Endothelial cell of umbilical vein (primary cell): Measurements from ENCODE around the gene INHBC. TPM values are rescaled to one million over a fixed set of nuclear protein-coding genes. Genes with fewer than 3 reads are reported as not detected.

Experiments used
- BruUV-seq: library from RNA; stranded (reverse); fragments of 400-500 nt; replicated peaks from 2 replicates; lab custom pipeline; 2021; lab: Mats Ljungman, UMichigan
- CTCF ChIA-PET: fragments of 300-600, 350-600 bp; sonication (Branson Sonifier 250); formaldehyde crosslinking; loops from one replicate; lab custom pipeline; 2021; ENCODE audit warnings: antibody characterized with exemption, inconsistent platforms; lab: Charles Lee
- POLR2A ChIA-PET: fragments of 300-600, 350-600 bp; sonication (Branson Sonifier 250); formaldehyde crosslinking; loops from one replicate; lab custom pipeline; 2021; ENCODE audit warnings: antibody characterized with exemption, inconsistent platforms; lab: Charles Lee
- DNase-seq: peaks from one replicate; pipeline ENCODE4 v3.0.0-alpha.2; 2011; ENCODE audit warnings: low read depth, low spot score
- FAIRE-seq: peaks from 2 replicates; lab custom pipeline; 2011; peaks lifted over from hg19 to GRCh38; lab: Jason Lieb, UNC
- H2AFZ ChIP-seq: 2 replicates; pipeline ENCODE4 v1.6.0; 2012; ENCODE audit warnings: low read depth, low read length, control low read depth, inconsistent platforms
- H3K27ac ChIP-seq: 2 replicates; pipeline ENCODE4 v1.5.1; 2011; ENCODE audit warnings: low read depth, mild to moderate bottlenecking, control low read depth, low read length, moderate library complexity; ENCODE audit not compliant: insufficient read depth
- H3K27me3 ChIP-seq, 2 experiments: 2 replicates each; pipeline versions ENCODE4 v1.6.0 to v1.6.1; 2011; ENCODE audit warnings: low read length in 2 of 2, mixed read lengths in 1 of 2; ENCODE audit not compliant: control insufficient read depth in 2 of 2, insufficient read depth in 2 of 2
- H3K36me3 ChIP-seq, 2 experiments: 2 replicates in 1 of 2; 3 replicates in 1 of 2; pipeline ENCODE4 v1.5.1; 2011; ENCODE audit warnings: low read length in 2 of 2, mild to moderate bottlenecking in 1 of 2, moderate library complexity in 1 of 2; ENCODE audit not compliant: control insufficient read depth in 2 of 2, insufficient read depth in 2 of 2; ENCODE audit errors: extremely low read depth in 1 of 2
- H3K4me1 ChIP-seq: 3 replicates; pipeline ENCODE4 v1.5.1; 2011; ENCODE audit warnings: mild to moderate bottlenecking, low read length; ENCODE audit not compliant: control insufficient read depth, insufficient read depth; ENCODE audit errors: extremely low read depth
- H3K4me2 ChIP-seq: 2 replicates; pipeline ENCODE4 v1.6.1; 2011; ENCODE audit warnings: low read length, control low read depth, mixed read lengths; ENCODE audit not compliant: insufficient read depth
- H3K4me3 ChIP-seq, 3 experiments: fragments of 200-600 bp in 1 of 3; sonication (generic), shearing (Covaris generic) in 1 of 3; replicated peaks in 1 of 3; 2 replicates each; pipeline ENCODE4 v1.5.1; 2011 to 2016; ENCODE audit warnings: control low read depth in 3 of 3, low read length in 3 of 3, mild to moderate bottlenecking in 2 of 3, inconsistent platforms in 1 of 3, low read depth in 1 of 3, moderate library complexity in 1 of 3; ENCODE audit not compliant: insufficient read depth in 1 of 3
- H3K79me2 ChIP-seq: 2 replicates; pipeline ENCODE4 v1.6.0; 2012; ENCODE audit warnings: low read length, inconsistent platforms; ENCODE audit not compliant: control insufficient read depth, insufficient read depth
- H3K9ac ChIP-seq: replicated peaks from 2 replicates; pipeline ENCODE3; 2011; ENCODE audit warnings: low read length, control low read depth; ENCODE audit not compliant: insufficient read depth; ENCODE audit errors: extremely low read depth
- H3K9me1 ChIP-seq: replicated peaks from 3 replicates; pipeline ENCODE4 v1.6.0; 2011; ENCODE audit warnings: mild to moderate bottlenecking, low read length; ENCODE audit not compliant: control insufficient read depth, insufficient read depth; ENCODE audit errors: extremely low read depth
- H3K9me3 ChIP-seq: replicated peaks from 2 replicates; pipeline ENCODE4 v1.5.1; 2012; ENCODE audit warnings: low read length, inconsistent platforms; ENCODE audit not compliant: control insufficient read depth, insufficient read depth
- H4K20me1 ChIP-seq: replicated peaks from 2 replicates; pipeline ENCODE3; 2011; ENCODE audit warnings: mild to moderate bottlenecking, low read length; ENCODE audit not compliant: control insufficient read depth, insufficient read depth; ENCODE audit errors: extremely low read depth
- CTCF ChIP-seq, 2 donors: IDR thresholded peaks; 1 replicate in 1 of 2; 2 replicates in 1 of 2; pipeline ENCODE4 v1.5.1; 2011; ENCODE audit warnings: low read length in 2 of 2, mild to moderate bottlenecking in 2 of 2, moderate library complexity in 2 of 2, control low read depth in 1 of 2, inconsistent platforms in 1 of 2, low read depth in 1 of 2; ENCODE audit not compliant: insufficient read depth in 1 of 2; ENCODE audit errors: extremely low read depth in 1 of 2
- EZH2 ChIP-seq: IDR thresholded peaks from 2 replicates; pipeline ENCODE4 v1.6.1; 2012; ENCODE audit warnings: borderline replicate concordance, low read depth, mild to moderate bottlenecking, moderate library complexity, low read length, inconsistent platforms; ENCODE audit not compliant: severe bottlenecking
- FOS ChIP-seq: IDR thresholded peaks from 2 replicates; pipeline ENCODE4 v1.6.1; 2011; ENCODE audit warnings: mild to moderate bottlenecking, low read length, moderate library complexity, borderline replicate concordance; ENCODE audit not compliant: insufficient read depth
- GATA2 ChIP-seq: IDR thresholded peaks from 2 replicates; pipeline ENCODE4 v1.7.0; 2011; ENCODE audit warnings: low read depth, mild to moderate bottlenecking, moderate library complexity, mixed read lengths, low read length; ENCODE audit not compliant: insufficient read length, insufficient read depth
- JUN ChIP-seq: IDR thresholded peaks from 2 replicates; pipeline ENCODE4 v1.6.1; 2011; ENCODE audit warnings: borderline replicate concordance, low read depth; ENCODE audit not compliant: insufficient read length, insufficient read depth
- MAX ChIP-seq: IDR thresholded peaks from 2 replicates; pipeline ENCODE4 v1.6.1; 2011; ENCODE audit not compliant: insufficient read depth, insufficient read length
- MYC ChIP-seq: IDR thresholded peaks from one replicate; pipeline ENCODE4 v1.6.1; 2011; ENCODE audit warnings: mild to moderate bottlenecking, low read depth, low read length
- POLR2A ChIP-seq: IDR thresholded peaks from 2 replicates; pipeline ENCODE4 v1.6.1; 2012; ENCODE audit warnings: low read depth, mild to moderate bottlenecking, control low read depth, low read length
- POLR2AphosphoS5 ChIP-seq: IDR thresholded peaks from 2 replicates; pipeline ENCODE4 v1.6.1; 2012; ENCODE audit warnings: low read depth, mild to moderate bottlenecking, control low read depth, low read length, moderate library complexity; ENCODE audit not compliant: insufficient read depth
- dilution Hi-C: fragments of 300-500 bp; cut with MboI; formaldehyde crosslinking; loops from one replicate; pipeline ENCODE4 v1.15.0; 2019; ENCODE audit warnings: low sequenced_read_pairs; ENCODE audit not compliant: extremely low pct_ligation_motif_present
- intact Hi-C: fragments of 100-400 bp; cut with micrococcal nuclease; formaldehyde crosslinking; loops from one replicate; pipeline ENCODE4 v1.10.0; 2022
- polyA plus RNA-seq, 4 experiments: library from polyadenylated mRNA; depleted of rRNA in 3 of 4; stranded (reverse) in 3 of 4; unstranded in 1 of 4; fragments of >200 nt; gene quantifications; 2 replicates each; pipeline versions ENCODE4 v1.2.1 to v1.2.3, GENCODE V29; 2011 to 2012; ENCODE audit warnings: missing spikeins in 1 of 4
- total RNA-seq: library from RNA; stranded (reverse); gene quantifications from 2 replicates; pipeline ENCODE4 v1.2.3, GENCODE V29; 2021

INHBC gene
- total and polyA plus RNA-seq, 2 donors (not counting 3 experiments of a cell fraction or from before 2014, with no cell fraction given) = not detected

GRCh38 chr12:57444744-57445143 lies 10.2 kb downstream of the INHBC start:
- Histone ChIP-seq H3K27ac (no peak overlapping the region), H3K9me3 (no peaks in the 10 kb centered on the region), H3K4me1 (no peaks in the 10 kb centered on the region), H3K9me1 (no peaks in the 10 kb centered on the region), H3K79me2 (no peaks in the 10 kb centered on the region), H3K9ac (no peak overlapping the region), H3K4me3 (no peak overlapping the region), H3K4me2 (no peak overlapping the region), H2AFZ (no peak overlapping the region), H4K20me1 (no peaks in the 10 kb centered on the region), H3K36me3 (no peaks in the 10 kb centered on the region), H3K27me3 (peaks cover 0 to under 1% of the 10 kb centered on the region in 2 experiments)
- FAIRE-seq (no peak), DNase-seq (no peak)
- intact Hi-C loops = no loop called here
- BruUV-seq = no TSS peak
- POLR2A ChIA-PET = no interaction called here
- TF ChIP-seq POLR2AphosphoS5 (no peak), MYC (no peak), POLR2A (no peak), FOS (no peak), MAX (no peak), JUN (no peak), GATA2 (no peak), EZH2 (no peak), CTCF (IDR thresholded peaks at IDR 0.05; ENCODE audit: extremely low read depth in 1 of 2, insufficient read depth in 1 of 2, low read depth in 1 of 2, low read length in 2 of 2) (no peak)
- CTCF ChIA-PET = interaction anchor here (0.7 to 2.7 kb wide), 7 partner anchors 8 to 195 kb away, joined by 3 to 8 read pairs (median 3); partner anchors contain the start of gene INHBE
- dilution Hi-C loops = no loop called here
